ENCODE data around the gene NDN.
"Not testable (repeated sequence)": the region's sequence is repeated elsewhere in the genome, so short reads cannot be mapped to it uniquely, and the experiment has no call there.

The NDN gene, protein sequence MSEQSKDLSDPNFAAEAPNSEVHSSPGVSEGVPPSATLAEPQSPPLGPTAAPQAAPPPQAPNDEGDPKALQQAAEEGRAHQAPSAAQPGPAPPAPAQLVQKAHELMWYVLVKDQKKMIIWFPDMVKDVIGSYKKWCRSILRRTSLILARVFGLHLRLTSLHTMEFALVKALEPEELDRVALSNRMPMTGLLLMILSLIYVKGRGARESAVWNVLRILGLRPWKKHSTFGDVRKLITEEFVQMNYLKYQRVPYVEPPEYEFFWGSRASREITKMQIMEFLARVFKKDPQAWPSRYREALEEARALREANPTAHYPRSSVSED

DNA sequence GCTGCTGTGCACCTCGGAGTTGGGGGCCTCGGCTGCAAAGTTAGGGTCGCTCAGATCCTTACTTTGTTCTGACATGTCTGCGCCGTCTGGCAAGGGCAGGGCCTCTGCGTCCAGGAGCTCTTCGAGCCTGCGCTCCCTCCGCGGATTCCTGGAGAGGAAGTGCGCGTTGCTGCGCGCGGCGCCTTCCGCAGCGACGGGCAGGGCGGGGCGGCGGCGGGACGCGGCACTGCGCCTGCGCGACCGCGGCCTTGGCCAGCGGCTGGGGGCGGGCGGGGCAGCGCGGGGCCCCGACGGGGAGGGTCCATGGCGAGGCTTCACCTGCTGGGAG, at the start of gene NDN:
Gene NDN, minus strand, starts transcription at position 163 of the 328 bp plus-strand sequence. Its CDS starts 88 bp downstream, at position 75.
- DNase-seq (ENCODE audit: low spot score): no peak

DNA sequence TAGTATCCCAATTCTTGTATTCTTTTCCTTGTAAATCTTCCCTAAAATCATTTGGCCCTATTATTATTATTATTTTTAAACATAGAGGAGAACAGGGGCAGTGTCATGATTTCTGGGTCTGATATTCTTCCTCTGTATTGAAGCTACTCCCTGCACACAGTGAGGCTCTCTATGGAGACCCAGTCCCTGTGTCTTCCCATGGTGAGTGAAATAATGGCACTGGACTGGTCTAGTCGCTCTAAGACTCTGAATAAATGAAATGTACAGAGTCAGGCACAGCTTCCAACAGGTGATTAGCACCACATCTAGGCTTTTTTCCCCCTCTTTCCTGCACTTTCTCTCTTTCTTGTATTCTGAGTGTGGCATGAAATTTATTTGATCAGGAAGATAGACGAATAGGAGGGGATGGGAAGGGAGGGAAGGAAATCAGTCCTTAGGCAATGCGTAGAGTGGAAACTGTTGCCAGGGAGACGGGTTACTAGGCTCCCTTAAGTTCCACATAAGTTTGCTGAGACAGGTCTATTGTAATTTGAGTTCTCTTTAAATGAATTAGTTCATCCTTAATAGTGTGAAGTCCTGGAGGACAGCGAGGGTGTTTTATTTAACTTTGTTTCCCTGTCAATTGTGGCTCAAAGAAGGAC, 49.0 kb upstream of the NDN start:
- no peak for DNase-seq (ENCODE audit: low spot score)

DNA sequence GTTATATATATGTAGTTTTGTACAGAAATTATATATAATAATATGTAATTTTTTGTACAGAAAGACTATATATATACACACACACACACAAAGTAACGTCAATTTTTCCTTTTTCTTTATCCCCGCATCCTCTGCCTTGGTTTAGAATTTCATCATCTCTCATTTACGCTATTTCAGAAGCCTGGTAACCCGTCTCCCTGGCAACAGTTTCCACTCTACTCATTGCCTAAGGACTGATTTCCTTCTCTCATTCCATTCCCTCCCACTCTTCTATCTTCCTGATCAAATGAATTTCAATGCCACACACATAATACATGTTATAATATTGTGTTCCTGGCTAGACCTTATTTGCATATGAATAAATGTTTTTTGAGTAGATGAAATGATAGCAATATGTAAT, 47.8 kb upstream of the NDN start:
- no peak for DNase-seq (ENCODE audit: low spot score)

DNA sequence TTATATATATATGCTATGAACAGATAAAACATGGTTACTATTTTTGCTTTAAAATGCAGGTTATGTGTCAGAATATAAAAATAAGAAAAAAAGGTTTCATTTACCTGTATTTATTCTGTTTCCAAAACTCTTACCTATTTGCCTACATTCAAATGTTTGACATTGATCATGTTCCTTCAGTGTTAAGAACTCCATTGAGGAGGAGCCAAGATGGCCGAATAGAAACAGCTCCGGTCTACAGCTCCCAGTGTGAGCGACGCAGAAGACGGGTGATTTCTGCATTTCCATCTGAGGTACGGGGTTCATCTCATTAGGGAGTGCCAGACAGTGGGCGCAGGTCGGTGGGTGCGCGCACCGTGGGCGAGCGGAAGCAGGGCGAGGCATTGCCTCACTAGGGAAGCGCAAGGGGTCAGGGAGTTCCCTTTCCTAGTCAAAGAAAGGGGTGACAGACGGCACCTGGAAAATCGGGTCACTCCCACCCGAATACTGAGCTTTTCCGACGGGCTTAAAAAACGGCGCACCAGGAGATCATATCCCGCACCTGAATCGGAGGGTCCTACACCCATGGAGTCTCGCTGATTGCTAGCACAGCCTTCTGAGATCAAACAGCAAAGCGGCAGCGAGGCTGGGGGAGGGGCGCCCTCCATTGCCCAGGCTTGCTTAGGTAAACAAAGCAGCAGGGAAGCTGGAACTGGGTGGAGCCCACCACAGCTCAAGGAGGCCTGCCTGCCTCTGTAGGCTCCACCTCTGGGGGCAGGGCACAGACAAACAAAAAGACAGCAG, 27.0 kb upstream of the NDN start:
- not testable (repeated sequence) for DNase-seq (ENCODE audit: low spot score)

DNA sequence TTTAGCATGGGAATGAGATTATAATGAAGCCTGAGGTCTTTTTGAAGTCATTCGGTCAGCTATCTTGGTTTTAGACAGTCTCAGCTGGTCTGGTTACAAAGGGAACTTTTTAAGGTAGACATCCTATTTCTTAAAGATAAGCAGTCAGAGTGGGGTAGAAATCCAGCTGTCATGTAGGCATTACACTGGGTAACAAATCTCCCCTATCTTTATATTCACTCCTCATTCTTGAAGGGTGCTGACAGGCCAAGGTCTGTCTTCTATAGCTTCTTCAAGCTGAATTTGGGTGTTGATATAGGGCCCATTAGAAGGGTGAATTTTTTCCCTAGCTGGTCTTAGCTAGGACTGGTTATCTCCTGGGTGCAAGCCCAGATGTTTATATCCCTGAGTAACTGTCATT, 21.2 kb upstream of the NDN start:
- no peak for DNase-seq (ENCODE audit: low spot score)

DNA sequence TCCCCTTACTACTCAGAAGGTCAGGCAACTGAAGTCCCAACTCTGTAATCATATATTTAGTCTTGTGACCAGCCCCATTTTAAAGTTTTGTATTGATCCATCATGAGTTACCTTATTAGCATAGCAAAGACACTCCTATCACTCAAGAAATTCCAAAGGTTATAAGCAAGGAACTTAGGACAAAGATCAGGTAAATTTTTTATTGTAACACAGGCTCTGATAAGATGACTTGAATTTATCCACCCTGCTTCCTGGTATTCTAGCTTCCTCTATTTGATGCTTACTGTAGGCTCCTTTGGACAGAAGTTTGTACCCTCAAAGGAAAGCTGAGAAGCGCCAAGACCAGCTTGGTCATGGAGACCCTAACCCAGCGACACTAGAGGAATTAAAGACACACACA, 8.2 kb upstream of the NDN start:
- DNase-seq (ENCODE audit: low spot score): no peak

DNA sequence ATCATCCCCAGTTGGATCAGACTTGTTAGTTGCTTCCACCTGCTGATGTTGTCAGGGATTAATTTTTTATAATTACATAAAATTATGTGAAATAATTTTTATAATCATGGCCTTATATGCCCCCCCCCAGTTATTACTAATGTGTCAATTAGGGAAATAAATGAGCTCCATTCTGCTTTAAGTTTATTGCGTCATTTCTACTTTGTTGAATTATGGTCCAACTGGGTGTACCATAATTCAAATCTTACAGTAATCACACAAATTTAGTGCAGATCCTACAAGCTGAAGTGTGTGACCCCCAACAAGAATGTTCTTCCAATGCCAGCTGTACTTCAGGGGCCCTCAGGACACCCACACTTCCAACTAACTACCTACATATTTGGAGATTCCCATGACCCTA, 7.5 kb upstream of the NDN start:
- no peak for DNase-seq (ENCODE audit: low spot score)

DNA sequence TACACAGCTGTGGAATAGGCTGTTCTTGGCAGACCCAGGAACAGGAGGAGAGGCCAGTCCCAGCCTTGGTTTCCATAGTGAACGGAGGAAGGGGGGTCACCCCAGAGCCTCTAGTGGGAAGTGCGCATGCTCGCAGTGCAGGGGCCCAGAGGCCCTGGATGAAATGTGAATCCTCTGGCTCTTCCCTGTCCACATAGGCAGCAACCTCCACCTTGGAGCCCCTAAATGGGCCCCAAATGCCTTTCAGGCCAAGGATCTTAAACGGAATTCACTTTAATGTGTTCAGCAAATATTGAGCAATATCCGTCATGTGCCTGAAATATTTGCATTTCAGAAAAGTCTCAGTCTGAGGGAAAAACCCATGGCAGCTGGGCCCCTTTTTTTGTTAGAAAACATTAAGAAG, 3.3 kb upstream of the NDN start:
- DNase-seq (ENCODE audit: low spot score): no peak

DNA sequence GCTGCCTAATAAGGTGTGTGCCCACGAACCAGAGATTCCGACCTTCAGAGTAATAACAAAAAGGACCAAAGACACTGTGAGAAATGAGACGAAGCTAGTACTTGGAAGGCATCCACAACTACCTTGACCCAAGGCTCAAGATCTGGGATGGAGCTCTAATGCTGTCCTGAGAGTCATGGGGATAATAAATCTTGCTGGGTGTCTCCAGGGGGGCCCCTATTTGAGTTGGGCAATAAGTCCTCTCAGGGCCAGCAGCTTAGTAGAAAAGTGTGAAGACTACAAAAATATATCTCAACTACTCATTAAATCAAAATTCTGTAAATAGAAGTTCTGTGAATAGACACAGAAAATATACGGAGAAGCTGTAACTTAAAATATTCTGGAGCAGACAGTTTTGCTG, 2.9 kb upstream of the NDN start:
- no peak for DNase-seq (ENCODE audit: low spot score)

DNA sequence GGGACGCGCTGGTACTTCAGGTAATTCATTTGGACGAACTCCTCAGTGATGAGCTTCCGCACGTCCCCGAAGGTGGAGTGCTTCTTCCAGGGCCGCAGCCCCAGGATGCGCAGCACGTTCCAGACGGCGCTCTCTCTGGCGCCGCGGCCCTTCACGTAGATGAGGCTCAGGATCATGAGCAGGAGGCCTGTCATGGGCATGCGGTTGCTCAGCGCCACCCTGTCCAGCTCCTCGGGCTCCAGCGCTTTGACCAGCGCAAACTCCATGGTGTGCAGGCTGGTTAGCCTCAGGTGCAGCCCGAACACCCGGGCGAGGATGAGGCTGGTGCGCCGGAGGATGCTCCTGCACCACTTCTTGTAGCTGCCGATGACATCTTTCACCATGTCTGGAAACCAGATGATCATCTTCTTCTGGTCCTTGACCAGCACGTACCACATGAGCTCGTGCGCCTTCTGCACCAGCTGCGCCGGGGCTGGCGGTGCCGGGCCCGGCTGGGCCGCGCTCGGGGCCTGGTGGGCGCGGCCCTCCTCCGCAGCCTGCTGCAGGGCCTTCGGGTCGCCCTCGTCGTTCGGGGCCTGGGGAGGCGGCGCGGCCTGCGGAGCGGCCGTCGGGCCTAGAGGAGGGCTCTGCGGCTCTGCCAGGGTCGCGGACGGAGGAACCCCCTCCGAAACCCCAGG, 501 bp downstream of the NDN start:
- no peak for DNase-seq (ENCODE audit: low spot score)

DNA sequence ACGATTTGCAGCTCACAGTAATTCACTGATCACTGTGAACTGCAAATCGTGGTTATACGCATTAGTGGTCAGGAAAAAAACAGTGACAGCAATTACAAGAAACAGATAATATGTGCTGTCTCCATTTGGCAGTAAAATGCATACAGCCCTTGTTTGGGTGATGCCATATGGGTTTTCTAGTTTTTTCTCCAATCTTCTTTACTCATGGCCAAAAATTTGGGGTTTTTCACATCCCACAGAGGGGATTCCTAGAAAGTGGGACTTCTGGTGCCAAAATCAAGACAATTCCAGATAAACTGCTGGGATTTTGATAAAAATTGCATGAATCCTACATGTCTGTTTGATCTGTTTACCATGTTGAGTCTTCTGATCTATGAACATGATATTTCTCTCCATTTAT, 15.6 kb downstream of the NDN start:
- DNase-seq (ENCODE audit: low spot score): no peak

DNA sequence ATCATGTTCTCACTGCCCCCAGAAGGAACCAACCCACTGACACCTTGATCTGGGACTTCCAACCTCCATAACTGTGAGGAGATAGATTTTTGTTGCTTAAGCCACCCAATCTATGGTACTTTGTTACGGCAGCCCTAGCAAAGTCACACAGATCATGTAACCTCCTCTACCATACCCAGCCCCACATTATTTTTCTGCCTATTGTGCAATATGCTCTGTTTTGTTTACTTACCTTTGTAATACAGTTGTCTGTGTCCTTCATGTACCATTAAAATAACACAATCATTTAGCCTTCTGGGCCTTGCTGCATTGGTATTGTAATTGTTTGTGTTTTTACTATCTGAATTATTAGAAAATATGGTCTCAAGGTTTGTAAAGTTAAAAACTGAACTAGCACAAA, 16.1 kb downstream of the NDN start:
- DNase-seq (ENCODE audit: low spot score): no peak

DNA sequence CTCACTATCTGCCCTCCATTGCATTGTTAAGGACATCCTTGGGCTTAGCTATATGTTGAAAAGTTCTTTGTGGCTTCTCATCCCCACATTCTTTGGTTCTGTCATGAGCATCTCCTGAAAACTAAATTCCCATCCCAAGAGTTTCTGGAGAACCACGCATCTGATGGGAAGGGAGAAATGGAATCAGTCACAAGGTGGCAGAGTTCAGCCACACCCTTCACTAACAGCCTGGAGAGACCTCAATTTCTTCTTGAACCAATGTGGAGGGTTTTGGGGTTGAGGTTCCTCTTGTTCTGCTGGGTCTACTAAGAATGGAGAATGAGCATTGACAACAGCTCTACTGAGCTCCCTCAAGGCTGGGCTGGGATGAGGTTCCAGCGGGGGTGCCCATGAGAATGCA, 23.9 kb downstream of the NDN start:
- no peak for DNase-seq (ENCODE audit: low spot score)

DNA sequence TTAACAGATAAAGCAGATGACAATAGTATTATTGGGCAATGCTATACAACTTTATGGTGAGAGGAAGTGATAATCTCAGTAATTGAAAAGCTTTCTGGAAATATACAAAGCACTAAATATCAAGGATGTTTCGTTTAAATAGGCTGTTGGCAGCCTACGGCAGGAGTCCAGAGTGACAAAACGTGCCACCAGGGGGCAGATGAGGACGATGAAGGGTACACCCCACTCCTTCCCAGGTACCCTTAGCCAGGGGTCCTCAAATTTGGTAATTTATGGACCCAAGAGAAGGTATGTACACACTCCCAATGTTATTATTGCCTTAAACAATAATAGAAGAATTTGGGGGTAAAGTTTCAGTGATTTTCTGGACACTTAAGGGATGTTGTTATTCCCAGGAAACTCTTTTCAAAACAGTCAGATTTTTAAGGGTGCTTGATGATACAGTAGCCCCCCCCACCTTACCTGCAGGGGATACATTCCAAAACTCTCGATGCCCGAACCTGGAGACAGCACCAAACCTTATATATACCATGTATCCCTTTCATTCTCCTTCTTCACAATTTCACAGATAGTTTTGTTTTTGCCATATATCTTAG, 38.1 kb downstream of the NDN start:
- DNase-seq (ENCODE audit: low spot score): no peak

DNA sequence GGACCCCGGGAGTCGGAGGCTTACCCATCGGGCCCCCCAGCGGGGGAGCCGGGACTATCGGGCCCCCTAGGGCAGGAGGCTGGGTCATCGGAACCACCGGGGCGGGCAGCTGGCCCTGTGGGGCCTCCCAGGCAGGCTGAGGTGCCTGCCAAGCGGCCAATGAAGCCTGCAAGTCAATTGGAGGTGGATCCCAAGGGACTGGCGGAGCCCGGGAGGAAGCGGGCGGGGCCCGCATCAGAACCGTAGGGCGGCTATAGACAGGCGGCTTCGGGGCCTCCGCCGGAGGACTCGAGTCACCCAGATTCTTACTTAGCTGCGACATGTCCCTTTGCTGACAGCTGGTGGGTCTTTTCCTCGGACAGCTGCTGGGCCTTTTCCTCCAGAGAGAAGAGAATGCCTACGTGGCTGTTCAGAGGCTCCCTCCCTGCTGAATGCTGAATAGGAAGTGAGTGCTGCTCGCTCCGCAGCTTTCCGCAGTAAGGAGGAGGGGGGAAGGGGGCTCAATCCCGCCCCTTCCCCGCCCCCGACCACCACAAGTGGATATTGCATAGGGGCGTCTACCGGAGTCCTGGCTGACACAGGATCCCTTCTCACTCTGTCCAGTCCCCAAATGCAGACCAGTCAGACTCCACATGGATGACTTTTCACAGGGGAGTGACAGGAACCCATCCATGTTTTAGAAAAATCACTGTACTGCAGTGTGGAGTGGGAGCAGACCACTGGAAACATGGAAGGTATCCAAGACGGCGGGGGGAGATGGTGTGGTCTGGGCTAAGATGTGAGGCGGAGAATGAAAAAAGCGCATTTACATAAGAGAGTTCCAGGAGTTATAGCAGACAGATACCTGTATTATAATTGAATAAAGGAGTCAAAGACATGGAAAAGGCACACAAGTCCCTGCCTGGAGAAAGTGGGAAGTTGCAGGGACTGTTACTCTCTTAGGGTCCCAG, 39.4 kb downstream of the NDN start, which contains the start of gene MAGEL2:
Gene MAGEL2, minus strand, starts transcription at position 447 of the 950 bp plus-strand sequence. Its CDS starts 125 bp downstream, at position 322.
- DNase-seq (ENCODE audit: low spot score): no peak

DNA sequence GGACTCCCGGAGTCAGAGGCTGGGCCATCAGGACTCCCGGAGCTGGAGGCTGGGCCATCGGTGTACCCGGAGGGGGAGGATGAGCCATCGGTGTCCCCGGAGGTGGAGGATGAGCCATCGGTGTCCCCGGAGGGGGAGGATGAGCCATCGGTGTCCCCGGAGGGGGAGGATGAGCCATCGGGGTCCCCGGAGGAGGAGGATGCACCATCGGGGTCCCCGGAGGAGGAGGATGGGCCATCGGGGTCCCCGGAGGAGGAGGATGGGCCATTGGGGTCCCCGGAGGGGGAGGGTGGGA, 40.2 kb downstream of the NDN start:
- DNase-seq (ENCODE audit: low spot score): no peak

DNA sequence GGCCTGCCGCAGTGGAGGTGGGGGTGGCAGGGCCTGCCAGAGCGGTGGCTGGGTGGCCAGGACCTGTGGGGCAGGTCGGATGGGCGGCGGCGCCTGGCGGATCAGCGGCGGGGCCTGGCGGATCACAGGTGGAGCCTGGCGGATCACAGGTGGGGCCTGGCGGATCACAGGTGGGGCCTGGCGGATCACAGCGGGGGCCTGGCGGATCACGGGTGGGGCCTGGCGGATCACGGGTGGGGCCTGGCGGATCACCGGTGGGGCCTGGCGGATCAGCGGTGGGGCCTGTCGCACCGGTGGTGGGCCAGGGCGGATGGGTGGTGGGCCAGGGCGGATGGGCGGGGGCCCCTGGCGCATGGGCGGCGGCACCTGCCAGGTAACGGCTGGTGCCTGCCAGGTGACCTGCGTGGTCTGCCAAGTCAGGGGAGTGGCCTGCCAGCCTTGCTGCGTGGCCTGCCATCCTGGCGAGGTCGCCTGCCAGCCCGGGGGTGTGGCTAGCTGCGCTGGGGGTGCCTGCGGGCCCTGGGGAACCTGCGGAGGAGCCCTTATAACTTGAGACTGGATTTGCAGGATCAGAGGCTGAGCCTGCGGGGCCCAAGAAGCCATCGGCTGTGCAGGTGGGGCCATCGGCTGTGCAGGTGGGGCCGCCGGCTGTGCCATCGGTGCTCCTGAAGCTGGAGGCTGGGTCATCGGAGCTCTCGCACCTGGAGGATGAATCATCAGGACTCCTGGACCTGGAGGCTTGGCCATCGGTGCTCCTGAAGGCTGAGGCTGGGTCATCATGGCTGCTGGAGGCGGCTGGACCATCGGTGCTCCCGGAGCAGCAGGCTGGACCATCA, 40.7 kb downstream of the NDN start:
- no peak for DNase-seq (ENCODE audit: low spot score)

DNA sequence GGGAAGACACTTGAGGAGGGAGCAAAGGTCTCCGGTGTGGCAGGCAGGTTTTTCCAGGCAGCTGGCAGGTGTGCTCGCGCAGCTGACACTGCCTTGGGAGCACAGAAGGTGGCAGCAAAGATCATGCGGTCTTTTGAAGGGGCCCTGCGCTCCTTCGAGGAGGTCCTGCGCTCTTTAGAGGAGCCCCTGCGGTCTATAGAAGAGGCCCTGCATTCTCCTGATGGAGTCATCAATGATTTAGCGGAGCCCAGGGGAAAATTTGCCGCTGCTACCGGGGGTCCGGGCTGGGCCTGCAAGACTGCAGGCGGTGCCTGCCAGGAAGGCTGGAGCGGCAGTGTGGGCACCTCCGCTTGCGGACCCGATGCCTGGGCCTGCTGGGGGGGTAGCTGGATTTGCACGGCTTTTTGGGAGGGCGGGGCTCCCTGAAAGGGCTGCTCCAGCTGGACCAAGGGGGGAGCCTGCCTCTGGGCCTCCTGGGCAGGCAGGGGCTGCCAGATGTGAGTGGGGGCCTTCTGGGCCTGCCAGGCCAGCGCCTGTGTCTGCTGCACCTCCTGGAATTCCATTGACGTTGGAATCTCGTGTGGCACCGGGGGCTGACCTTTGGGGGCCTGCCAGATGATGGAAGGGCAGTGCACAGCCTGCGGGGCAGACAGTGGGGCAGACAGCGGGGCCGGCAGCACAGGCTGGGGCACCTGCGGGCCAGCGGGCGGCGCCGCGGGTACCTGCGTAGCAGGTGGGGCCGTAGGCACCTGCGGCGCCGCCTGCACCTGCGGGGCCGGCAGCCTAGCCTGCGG, 41.5 kb downstream of the NDN start:
- no peak for DNase-seq (ENCODE audit: low spot score)

DNA sequence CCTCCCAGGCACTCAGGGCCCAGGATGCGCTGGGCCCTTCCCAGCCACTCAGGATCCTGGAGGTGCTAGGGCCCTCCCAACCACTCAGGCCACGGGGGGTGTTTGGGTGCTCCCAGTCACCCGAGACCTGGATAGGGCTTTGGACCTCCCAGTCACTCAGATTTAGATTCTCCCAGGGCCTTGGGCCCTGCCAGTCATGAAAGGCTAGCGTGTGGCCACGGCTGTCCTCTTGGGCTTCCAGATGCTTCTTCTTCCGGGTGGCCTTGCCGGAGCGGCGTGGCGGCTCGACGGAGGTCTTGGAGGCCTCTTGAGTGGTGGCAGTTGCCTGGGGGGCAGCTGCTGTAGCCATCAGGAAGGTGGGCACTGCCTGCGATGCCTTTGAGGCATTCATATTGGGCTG, 42.3 kb downstream of the NDN start:
- DNase-seq (ENCODE audit: low spot score): no peak

Measured in CD4-positive, alpha-beta T cell treated with Interleukin-15 for 4 hours (primary cell).